Measurements from ENCODE around the gene CSTPP1.
A peak's percentile ranks its signal among the peaks of the same experiment; 100 is the strongest.
"Not testable (repeated sequence)": the region's sequence is repeated elsewhere in the genome, so short reads cannot be mapped to it uniquely, and the experiment has no call there.

Gene CSTPP1

GRCh38 chr11:46913484-46913883, 23.1 kb upstream of the CSTPP1 start:
- DNase-seq: no peak

GRCh38 chr11:46914363-46914762, 22.2 kb upstream of the CSTPP1 start:
- DNase-seq: no peak

- DNase-seq: no peak
Observed at GRCh38 chr11:46914910-46915309, 21.7 kb upstream of the CSTPP1 start.

- DNase-seq: peak in 2 of 3 experiments; percentile 26 to 33
Observed at GRCh38 chr11:46916286-46917108, 20.1 kb upstream of the CSTPP1 start.

GRCh38 chr11:46917109-46917761, 19.3 kb upstream of the CSTPP1 start:
- no peak for DNase-seq

- peak in 1 of 3 experiments; percentile 34 for DNase-seq
Observed at GRCh38 chr11:46917762-46918082, 18.8 kb upstream of the CSTPP1 start.

- peak; percentile 34 to 43 (median 43) for DNase-seq
Observed at GRCh38 chr11:46918083-46918787, 18.3 kb upstream of the CSTPP1 start, which contains the start of gene LRP4. TSS of gene LRP4 (minus strand) at chr11:46918550. CDS start at chr11:46918379, 171 bp downstream.

GRCh38 chr11:46918788-46919513, 17.6 kb upstream of the CSTPP1 start:
- DNase-seq: no peak

- no peak for DNase-seq
Observed at GRCh38 chr11:46920755-46921154, 15.8 kb upstream of the CSTPP1 start.

GRCh38 chr11:46927928-46928327, 8.6 kb upstream of the CSTPP1 start:
- not testable (repeated sequence) for DNase-seq

GRCh38 chr11:46928701-46929100, 7.9 kb upstream of the CSTPP1 start:
- DNase-seq: not testable (repeated sequence)

GRCh38 chr11:46930089-46930488, 6.5 kb upstream of the CSTPP1 start:
- no peak for DNase-seq

GRCh38 chr11:46942172-46942571, 5.6 kb downstream of the CSTPP1 start:
- no peak for DNase-seq

- no peak for DNase-seq
Observed at GRCh38 chr11:46944356-46945075, 8.0 kb downstream of the CSTPP1 start.

- DNase-seq: peak in 2 of 3 experiments; percentile 15 to 54
Observed at GRCh38 chr11:46947399-46948077, 11.0 kb downstream of the CSTPP1 start.

GRCh38 chr11:46948378-46949131, 12.0 kb downstream of the CSTPP1 start:
- peak in 2 of 3 experiments; percentile 41 to 57 for DNase-seq

GRCh38 chr11:46949297-46949696, 12.7 kb downstream of the CSTPP1 start:
- DNase-seq: no peak

GRCh38 chr11:46951864-46952263, 15.3 kb downstream of the CSTPP1 start:
- no peak for DNase-seq

GRCh38 chr11:46952553-46952952, 16.0 kb downstream of the CSTPP1 start:
- no peak for DNase-seq

GRCh38 chr11:46953093-46953492, 16.5 kb downstream of the CSTPP1 start:
- no peak for DNase-seq

- DNase-seq: no peak
Observed at GRCh38 chr11:46958777-46959176, 22.2 kb downstream of the CSTPP1 start.

Data from NCI-H1417 (cell line).